Epithelial cell of proximal tubule (primary cell): ENCODE results near the gene SDK1. TPM values are rescaled to one million over a fixed set of nuclear protein-coding genes. Genes with fewer than 3 reads are reported as not detected.
"Not testable (repeated sequence)": the region's sequence is repeated elsewhere in the genome, so short reads cannot be mapped to it uniquely, and the experiment has no call there.

Experiments
- DNase-seq: peaks from one replicate; pipeline ENCODE4 v3.0.0-alpha.2; 2011; ENCODE audit warnings: low read depth
- H3K4me3 ChIP-seq: 2 replicates; pipeline ENCODE4 v1.5.1; 2011; ENCODE audit warnings: low read depth, mild to moderate bottlenecking, low read length
- CTCF ChIP-seq: conservative IDR thresholded peaks from 2 replicates; pipeline ENCODE4 v1.5.1; 2012; ENCODE audit warnings: low read depth, mild to moderate bottlenecking, low read length
- total RNA-seq: library from RNA; depleted of rRNA; stranded (reverse); fragments of >200 nt; gene quantifications from 2 replicates; pipeline ENCODE4 v1.2.3, GENCODE V29; 2015

Gene SDK1
- total RNA-seq, 1 donor from 2014 or later = 0.75 TPM

DNA sequence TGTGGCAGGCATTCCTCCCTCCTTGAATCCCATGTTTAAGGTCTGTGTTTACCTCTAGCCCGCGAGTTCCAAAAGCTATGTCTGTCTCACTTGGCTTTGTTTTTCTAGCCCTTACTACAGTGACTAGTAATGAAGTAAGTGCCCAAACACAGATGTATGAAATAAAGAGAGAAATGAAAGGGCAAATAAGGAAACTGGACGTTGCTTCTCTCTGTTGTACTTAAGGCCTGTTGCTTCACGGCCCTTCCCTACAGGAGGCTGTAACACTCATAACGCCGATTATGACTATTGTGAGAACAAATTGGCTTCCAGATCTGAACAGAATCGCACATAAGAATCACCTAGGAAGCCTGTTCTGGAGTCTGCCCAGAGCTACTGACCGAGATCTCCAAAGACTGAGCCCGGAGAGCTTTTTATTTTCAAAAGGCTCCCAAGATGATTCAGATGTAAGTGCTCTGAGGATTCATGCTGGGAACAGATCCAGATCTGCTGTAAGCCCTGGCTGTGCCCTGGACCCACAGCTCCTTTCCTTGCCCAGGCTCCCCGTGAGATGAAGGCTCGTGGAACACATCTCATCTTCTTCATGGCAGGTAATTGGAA is 432.6 kb downstream of the SDK1 start:
- no peak for TF ChIP-seq CTCF
- no peak overlapping the region for H3K4me3 ChIP-seq
- DNase-seq = no peak

GRCh38 chr7:3738964-3739363 is 437.9 kb downstream of the SDK1 start:
- TF ChIP-seq CTCF = no peak
- DNase-seq = no peak
- no peak overlapping the region for H3K4me3 ChIP-seq

DNA sequence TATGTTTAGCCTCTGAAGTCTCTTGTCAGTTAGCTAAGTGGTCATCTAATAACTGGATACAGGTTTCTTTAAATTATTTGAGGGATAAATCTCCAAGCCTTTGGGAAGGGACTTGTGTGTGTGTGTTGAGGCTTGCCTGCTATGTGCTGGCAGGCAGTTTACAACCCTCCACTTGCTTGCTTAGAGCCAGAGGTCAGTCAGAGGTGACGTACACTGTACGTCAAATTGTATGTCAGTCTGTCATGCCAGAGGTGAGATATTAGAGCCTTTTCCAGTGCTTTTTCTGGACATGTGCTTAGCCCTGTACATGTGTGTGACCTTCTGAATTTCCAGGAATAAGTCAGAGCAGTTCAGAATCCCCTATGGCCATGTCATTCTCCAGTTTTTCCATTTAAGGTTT is 438.9 kb downstream of the SDK1 start:
- TF ChIP-seq CTCF = no peak
- H3K4me3 ChIP-seq = no peak overlapping the region
- DNase-seq = no peak

DNA sequence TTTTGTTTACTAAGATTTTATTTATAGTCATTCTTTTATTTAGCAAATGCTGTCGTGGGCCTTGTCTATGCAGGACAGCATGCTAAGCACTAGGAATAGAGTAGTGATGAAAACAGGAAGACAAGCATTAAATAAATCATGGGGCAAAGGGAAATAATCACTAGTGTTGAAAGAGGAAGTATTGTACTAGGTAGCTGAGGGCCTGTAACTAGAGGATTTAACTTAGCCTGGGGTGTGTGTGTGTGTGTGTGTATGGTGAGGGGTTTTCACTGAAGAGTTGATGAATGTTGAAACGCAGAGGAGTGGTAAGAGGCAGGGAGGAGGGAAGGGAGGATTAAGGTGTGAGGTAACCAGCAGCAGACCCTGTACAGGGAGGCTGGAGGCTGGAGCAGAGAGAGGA is 446.4 kb downstream of the SDK1 start:
- H3K4me3 ChIP-seq = no peak overlapping the region
- no peak for DNase-seq
- TF ChIP-seq CTCF = no peak

GRCh38 chr7:3748389-3748788 is 447.3 kb downstream of the SDK1 start:
- DNase-seq = no peak

GRCh38 chr7:3753868-3754267 is 452.8 kb downstream of the SDK1 start:
- H3K4me3 ChIP-seq = no peak overlapping the region
- TF ChIP-seq CTCF = no peak
- DNase-seq = no peak

More at GRCh38 chr7:3748389-3748788, 447.3 kb downstream of the SDK1 start:
- no peak overlapping the region for H3K4me3 ChIP-seq
- no peak for TF ChIP-seq CTCF

GRCh38 chr7:3754493-3755341 is 453.7 kb downstream of the SDK1 start:
- no peak for DNase-seq
- no peak for TF ChIP-seq CTCF
- no peak overlapping the region for H3K4me3 ChIP-seq

DNA sequence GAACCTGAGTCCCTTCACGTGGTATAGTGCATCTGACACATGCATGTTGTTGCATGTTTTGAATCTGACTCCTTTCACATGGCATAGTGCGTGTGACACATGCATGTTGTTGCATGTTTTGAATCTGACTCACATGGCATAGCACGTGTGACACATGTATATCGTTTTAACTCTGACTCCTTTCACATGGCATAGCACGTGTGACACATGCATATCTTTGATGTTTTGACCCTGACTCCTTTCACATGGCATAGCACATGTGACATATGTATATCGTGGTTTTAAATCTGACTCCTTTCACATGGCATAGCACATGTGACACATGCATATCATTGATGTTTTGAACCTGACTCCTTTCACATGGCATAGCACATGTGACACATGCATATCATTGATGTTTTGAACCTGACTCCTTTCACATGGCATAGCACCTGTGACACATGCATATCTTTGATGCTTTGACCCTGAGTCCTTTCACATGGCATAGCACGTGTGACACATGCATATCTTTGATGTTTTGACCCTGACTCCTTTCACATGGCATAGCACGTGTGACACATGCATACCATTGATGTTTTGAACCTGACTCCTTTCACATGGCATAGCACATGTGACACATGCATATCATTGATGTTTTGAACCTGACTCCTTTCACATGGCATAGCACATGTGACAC is 454.9 kb downstream of the SDK1 start:
- not testable (repeated sequence) for H3K4me3 ChIP-seq, DNase-seq
